AG10803 (cell line): ENCODE data around the gene KYNU.
"Not testable (repeated sequence)": the region's sequence is repeated elsewhere in the genome, so short reads cannot be mapped to it uniquely, and the experiment has no call there.

ENCODE experiments used
- DNase-seq: peaks from one replicate; pipeline ENCODE4 v3.0.0; 2010; ENCODE audit warnings: low read depth
- H3K4me3 ChIP-seq: 2 replicates; pipeline ENCODE4 v1.5.1; 2011; ENCODE audit warnings: mild to moderate bottlenecking, low read length, control low read depth
- CTCF ChIP-seq: conservative IDR thresholded peaks from 2 replicates; pipeline ENCODE4 v1.5.1; 2011; ENCODE audit warnings: mild to moderate bottlenecking, low read length, control low read depth, inconsistent platforms

The KYNU gene

GRCh38 chr2:143088388-143088787, 210.9 kb downstream of the KYNU start:
- H3K4me3 ChIP-seq, result no peak overlapping the region
- no peak for TF ChIP-seq CTCF
- DNase-seq, result no peak

- not testable (repeated sequence) for H3K4me3 ChIP-seq, DNase-seq
Measured at GRCh38 chr2:143089520-143089919, 212.1 kb downstream of the KYNU start.
